ENCODE results near the gene RTN4RL1.

- TF ChIP-seq ZBTB21 (CRISPR knock-in tag; IDR thresholded peaks at IDR 0.05) (no peak), EZH2 (conservative IDR thresholded peaks at IDR 0.05; ENCODE audit: low read depth, low read length) (no peak), TBP (CRISPR knock-in tag; IDR thresholded peaks at IDR 0.05) (no peak), ZNF724P (CRISPR knock-in tag; IDR thresholded peaks at IDR 0.05; ENCODE audit: borderline replicate concordance) (no peak), POLR2A (IDR thresholded peaks at IDR 0.05; ENCODE audit: insufficient read depth in 1 of 2, low read depth in 2 of 2, low read length in 2 of 2) (no peak)
Observed at GRCh38 chr17:2015314-2015713, 9.8 kb downstream of the RTN4RL1 start.

All from HepG2 (cell line).